ENCODE results near the gene SEMA6C.
"Not testable (repeated sequence)": the region's sequence is repeated elsewhere in the genome, so short reads cannot be mapped to it uniquely, and the experiment has no call there.

The SEMA6C gene

DNA sequence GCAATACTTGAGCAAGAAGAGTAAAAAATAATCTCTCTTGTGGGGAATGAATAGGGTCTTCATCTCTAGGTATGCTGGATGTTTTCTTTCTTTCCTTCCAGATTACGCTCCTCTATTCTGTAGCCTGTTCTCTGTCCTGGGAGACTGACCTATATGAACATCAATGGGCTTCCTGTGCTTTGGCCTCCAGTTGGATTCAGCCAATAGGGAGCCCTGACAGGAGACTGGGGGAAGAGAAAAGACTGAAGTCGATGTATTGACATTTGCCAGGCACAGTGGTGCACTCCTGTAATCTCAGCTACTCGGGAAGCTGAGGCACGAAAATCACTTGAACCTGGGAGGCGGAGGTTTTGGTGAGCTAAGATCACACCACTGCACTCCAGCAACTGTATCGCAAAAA is 17.6 kb downstream of the SEMA6C start:
- DNase-seq: no peak

DNA sequence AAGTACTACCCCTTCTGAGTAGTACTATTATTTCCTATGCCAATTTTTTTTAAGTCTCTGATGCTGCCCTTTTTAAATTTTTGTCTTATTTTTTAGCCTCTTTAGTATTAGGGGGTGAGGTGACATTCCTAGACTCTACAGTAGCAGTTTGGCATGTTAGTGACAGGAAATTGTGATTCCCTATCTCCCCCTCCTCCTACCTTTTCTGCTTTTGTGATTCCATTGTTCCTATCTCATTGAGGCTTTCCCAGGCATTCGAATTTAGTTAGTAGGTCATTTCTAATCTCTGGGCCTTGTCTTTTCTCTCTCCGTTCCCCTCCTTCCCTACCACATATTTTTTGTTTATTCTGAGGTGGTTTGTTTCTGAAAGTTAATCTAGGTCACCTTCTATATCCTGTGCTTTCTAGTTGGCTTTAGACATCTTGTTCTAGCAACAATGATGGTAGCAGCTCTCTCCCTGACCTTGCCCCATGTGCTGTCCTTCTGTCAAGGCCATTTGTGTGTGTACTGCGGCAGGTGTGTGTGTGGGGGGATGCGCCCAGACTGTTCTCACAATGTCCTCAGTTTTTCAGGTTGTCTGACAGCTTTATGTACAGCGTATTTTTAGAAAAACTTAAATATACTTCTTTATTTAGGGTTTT is 21.5 kb downstream of the SEMA6C start:
- DNase-seq: no peak

GRCh38 chr1:151113877-151114276 is 32.6 kb downstream of the SEMA6C start:
- DNase-seq: no peak

DNA sequence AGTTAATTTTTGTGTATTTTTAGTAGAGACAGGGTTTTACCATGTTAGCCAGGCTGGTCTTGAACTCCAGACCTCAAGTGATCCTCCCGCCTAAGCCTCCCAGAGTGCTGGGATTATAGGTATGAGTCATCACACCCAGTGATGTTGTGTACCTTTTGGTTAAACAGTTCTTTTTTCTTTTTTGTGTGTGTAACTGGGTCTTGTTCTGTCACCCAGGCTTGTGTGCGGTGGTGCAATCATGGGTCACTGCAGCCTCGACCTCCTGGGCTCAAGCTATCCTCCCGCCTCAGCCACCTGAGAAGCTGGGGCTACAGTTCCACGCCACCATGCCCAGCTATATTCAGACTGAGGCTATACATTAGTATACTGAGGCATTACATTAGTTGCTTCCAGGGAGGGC is 38.1 kb downstream of the SEMA6C start:
- DNase-seq: no peak

- no peak for DNase-seq
These were observed 39.5 kb downstream of the SEMA6C start for GRCh38 chr1:151106894-151107293.

- no peak for DNase-seq
These were observed 41.8 kb downstream of the SEMA6C start for GRCh38 chr1:151104630-151105029.

DNA sequence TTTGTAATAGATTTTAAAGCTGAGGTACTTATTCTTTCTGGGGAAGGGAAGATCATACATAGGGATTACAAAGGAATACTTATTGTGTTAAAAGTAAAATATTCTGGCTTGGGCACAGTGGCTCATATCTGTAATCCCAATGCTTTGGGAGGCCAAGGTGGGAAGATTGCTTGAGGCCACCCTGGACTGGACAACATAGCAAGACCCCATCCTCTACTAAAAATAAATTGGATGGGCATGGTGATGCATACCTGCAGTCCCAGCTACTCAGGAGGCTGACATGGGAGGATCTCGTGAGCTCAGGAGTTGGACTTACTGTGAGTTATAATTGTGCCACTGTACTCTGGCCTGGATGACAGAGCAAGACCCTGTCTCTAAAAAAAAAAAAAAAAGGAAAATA is 48.3 kb downstream of the SEMA6C start:
- DNase-seq: no peak

- DNase-seq: not testable (repeated sequence)
These were observed 49.0 kb downstream of the SEMA6C start for GRCh38 chr1:151097426-151097825.

DNA sequence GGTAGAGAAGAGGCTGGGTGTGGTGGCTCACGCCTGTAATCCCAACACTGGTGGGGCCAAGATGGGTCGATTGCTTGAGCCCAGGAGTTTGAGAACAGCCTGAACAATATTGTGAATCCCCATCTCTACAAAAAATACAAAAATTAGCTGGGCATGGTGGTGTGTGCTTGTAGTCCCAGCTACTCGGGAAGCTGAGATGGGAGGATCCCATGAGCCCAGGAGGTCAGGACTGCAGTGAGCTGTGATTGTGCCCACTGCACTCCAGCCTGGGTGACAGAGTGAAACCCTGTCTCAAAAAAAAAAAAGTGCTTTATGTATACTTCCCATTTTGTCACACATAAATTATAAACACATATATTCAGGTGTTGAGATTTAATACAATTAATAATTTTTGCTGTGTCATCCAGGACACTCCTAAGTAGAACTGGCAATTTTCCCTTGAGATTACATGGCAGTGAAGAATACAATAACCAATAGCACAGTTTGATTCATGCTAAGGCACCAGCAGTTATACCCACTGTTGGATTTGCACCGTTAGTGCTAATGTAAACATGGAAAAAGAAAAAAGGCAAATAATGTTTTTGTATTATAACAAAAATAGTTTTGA is 60.4 kb downstream of the SEMA6C start:
- no peak for DNase-seq
